ENCODE results near the gene PLEKHA1. TPM values are rescaled to one million over a fixed set of nuclear protein-coding genes. Genes with fewer than 3 reads are reported as not detected.

Gene PLEKHA1
- 41.9 TPM for total RNA-seq

GRCh38 chr10:122374237-122374858 is at the start of gene PLEKHA1:
Gene PLEKHA1 (plus strand): TSS chr10:122374708. CDS start chr10:122393201, 18,493 bp downstream.
- peak; percentile 95 for DNase-seq (ENCODE audit: low spot score)

- no peak for DNase-seq (ENCODE audit: low spot score)
These were observed 49.3 kb upstream of the PLEKHA1 start for GRCh38 chr10:122325235-122325634.

DNA sequence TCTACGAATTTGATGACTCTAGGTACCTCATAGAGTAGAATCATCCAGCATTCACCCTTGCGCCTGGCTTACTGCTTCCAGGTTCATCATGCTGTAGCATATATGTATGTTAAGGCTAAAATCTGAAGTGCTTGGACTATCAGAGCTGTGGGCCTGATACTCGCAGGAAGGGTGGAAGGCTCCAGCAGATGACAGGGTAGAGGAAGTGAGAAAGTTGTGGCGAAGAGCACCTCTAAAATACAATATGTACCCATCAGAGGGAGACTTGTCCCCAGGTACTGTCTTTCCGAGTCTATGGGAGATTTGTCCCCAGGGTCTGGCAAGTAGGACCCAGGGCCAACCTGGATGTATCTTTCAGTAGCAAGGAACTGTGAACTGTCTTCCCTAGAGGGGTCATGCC is 48.1 kb upstream of the PLEKHA1 start:
- DNase-seq (ENCODE audit: low spot score): no peak

GRCh38 chr10:122326806-122327205 is 47.7 kb upstream of the PLEKHA1 start:
- no peak for DNase-seq (ENCODE audit: low spot score)

- no peak for DNase-seq (ENCODE audit: low spot score)
These were observed 47.0 kb upstream of the PLEKHA1 start for GRCh38 chr10:122327237-122328206.

GRCh38 chr10:122328676-122329075 is 45.8 kb upstream of the PLEKHA1 start:
- DNase-seq (ENCODE audit: low spot score): no peak

DNA sequence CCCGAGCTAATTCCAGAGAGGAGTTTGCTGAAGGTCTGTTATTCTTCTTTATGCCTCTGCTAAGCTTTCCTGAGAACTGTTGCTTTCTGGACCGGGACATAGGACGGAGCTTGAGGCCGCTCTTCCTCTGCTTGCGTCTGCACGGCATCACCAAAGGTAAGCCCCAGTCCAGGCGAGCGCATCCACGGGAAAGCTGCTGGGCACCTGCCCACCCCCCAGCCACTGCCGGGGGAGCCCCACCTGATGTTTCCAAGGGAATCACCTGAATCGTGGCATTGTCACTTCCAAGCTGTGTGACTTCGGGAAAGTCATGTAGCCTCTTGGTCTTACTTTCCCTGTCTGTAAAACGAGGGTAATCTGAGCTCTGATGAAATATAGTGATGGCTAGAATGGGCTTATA is 45.1 kb upstream of the PLEKHA1 start:
- DNase-seq (ENCODE audit: low spot score): no peak

GRCh38 chr10:122331100-122331499 is 43.4 kb upstream of the PLEKHA1 start:
- no peak for DNase-seq (ENCODE audit: low spot score)

- no peak for DNase-seq (ENCODE audit: low spot score)
These were observed 42.7 kb upstream of the PLEKHA1 start for GRCh38 chr10:122331615-122332446.

GRCh38 chr10:122333037-122333436 is 41.5 kb upstream of the PLEKHA1 start:
- no peak for DNase-seq (ENCODE audit: low spot score)

- DNase-seq (ENCODE audit: low spot score): no peak
These were observed 38.2 kb upstream of the PLEKHA1 start for GRCh38 chr10:122336332-122336731.

- no peak for DNase-seq (ENCODE audit: low spot score)
These were observed 37.5 kb upstream of the PLEKHA1 start for GRCh38 chr10:122336961-122337360.

GRCh38 chr10:122338609-122339441 is 35.7 kb upstream of the PLEKHA1 start:
- no peak for DNase-seq (ENCODE audit: low spot score)

DNA sequence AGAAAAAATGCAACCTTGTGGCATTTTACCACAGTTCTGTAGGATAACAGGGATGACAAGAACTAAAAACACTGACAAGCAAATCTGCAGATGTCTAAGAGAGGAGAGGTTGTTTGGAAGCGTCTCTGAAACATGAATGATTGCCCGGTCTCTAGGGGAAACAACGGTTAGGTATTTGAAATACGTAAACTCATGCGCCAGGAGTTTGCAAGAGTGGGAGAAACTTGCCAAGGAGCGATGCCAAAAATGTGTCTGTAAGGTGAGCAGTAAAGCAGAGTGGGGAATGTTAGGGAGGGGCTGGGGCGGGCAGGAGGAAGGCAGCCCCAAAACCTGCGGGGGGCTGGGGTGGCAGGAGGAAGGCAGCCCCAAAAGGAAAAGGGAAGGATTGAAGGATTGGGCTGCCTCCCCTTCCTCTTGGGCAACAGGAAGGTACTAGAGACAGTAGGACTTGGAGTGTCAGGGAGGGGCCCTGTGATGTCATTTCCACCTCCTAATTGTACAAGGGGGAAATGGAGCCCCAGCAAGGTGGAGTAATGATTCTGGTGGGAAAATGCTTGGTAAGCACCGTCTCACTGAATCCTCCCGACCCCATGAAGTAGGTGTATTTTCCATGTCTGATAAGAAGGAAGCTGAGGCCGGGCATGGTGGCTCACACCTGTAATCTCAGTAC is 33.2 kb upstream of the PLEKHA1 start:
- no peak for DNase-seq (ENCODE audit: low spot score)

- peak; percentile 53 for DNase-seq (ENCODE audit: low spot score)
These were observed 32.0 kb upstream of the PLEKHA1 start for GRCh38 chr10:122342293-122343134.

GRCh38 chr10:122343135-122343800 is 31.2 kb upstream of the PLEKHA1 start:
- no peak for DNase-seq (ENCODE audit: low spot score)

- no peak for DNase-seq (ENCODE audit: low spot score)
These were observed 30.6 kb upstream of the PLEKHA1 start for GRCh38 chr10:122343936-122344335.

DNA sequence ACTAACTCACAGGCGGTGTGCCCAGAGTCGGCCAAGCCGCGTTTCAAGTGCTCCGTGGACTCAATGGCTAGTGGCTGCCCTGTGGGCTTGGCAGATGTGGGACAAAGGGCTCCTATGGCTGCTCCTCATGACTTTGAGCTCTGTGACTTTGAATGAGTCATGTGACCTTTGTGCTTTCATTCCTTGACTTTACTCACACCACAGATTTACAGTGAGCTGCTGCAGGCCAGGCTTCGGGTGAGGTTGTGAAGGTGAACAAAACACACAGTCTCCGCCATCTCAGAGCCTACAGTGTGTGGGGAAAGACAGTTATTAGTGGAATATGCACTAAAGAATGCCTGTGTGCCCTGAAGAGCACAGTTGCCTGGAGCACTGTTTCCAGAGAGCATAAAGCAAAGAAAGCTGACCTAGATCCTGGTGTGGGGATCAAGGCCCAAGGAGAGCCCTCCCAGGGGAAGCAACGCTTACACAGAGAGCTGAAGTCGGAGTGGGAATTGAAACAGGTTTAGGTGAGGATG is 29.7 kb upstream of the PLEKHA1 start:
- no peak for DNase-seq (ENCODE audit: low spot score)

All from ureter (tissue), 1 donor.